Measurements from ENCODE around the gene ATP5F1D.

Gene ATP5F1D

DNA sequence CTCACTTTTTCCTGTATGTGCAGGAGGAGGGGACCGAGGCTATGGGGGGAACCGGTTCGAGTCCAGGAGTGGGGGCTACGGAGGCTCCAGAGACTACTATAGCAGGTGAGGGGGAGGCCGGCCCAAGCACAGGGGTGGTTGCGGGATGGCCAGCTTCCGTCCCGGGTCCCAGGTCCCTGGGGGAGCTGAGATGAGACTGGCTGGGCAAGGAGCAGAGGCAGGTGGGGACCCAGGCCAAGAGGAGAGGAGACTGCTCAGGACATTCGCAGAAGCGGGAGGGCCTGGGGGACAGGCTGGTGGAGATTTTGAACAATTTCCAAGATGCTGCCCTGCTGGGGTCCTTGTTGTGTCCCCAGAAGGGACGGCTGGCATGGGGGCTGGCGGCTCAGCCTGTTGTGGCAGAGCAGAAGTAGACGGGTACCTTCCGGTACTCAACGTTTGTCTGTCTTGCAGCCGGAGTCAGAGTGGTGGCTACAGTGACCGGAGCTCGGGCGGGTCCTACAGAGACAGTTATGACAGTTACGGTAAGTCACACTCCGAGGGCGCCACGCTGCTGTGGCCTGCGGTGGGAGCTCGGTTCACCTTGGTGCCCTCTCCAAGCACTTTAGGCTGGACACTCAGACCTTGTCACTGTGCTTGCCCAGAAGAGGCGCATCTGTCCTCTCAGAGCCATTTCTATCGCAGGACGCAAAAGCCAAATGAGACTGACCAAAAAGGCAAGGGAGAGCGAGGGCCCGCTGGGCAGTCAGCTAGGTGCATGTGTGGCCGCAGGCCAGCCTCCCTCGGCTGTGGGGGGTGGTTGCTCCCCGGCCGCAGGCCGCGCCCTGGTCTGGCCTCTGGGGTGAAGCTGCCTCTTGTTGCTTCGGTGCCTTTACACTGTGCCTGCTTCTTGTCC lies 30.2 kb downstream of the ATP5F1D start:
- no peak for DNase-seq

DNA sequence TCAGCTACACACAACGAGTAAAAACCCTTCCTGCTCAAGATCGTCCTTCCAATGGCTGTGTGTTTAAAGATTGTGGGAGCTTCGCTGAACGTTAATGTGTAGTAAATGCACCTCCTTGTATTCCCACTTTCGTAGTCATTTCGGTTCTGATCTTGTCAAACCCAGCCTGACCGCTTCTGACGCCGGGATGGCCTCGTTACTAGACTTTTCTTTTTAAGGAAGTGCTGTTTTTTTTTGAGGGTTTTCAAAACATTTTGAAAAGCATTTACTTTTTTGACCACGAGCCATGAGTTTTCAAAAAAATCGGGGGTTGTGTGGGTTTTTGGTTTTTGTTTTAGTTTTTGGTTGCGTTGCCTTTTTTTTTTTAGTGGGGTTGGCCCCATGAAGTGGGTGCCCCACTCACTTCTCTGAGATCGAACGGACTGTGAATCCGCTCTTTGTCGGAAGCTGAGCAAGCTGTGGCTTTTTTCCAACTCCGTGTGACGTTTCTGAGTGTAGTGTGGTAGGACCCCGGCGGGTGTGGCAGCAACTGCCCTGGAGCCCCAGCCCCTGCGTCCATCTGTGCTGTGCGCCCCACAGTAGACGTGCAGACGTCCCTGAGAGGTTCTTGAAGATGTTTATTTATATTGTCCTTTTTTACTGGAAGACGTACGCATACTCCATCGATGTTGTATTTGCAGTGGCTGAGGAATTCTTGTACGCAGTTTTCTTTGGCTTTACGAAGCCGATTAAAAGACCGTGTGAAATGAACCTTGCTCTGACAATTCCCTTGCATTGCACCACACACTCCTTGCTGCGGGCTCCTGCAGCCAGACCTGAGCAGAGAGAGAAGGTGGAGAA lies 31.1 kb downstream of the ATP5F1D start:
- DNase-seq, result no peak

DNA sequence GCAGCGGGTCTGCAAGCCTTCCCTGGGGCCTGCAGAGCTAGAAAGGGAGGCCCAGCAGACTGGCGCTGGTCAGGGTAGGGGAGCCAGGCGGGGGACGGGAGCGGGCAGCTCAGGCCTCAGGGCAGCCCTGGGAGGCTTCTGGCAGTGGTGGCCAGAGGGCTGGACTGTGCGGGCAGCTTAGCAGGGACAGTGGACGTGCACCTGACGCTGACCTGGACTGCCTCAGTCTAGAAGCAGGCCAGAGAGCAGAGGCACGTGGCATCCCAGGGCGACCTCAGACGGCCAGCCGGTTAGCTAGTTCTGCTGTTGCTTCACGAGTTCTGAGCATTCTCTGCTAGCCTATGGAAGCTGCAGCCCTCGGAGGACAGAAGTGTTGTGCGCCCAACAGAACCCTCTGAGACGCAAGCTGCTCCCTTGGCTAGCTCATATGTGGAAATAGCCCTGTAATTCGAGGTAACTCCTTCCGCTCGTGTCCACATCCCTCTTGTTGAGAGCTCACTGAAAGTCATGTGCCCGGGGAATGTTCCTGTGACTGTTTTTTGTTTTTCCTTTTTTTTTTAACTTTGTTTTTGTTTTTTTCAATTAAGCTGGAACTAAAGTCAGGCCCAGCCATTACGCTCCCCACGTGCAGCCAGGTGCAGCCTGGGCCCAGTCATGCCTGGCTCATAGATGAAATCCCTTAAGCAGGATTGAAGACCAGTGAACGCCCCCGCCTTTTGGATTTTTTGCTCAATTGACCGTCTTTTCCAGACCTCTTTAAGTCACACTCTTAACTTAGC lies 31.9 kb downstream of the ATP5F1D start:
- DNase-seq, result no peak

DNA sequence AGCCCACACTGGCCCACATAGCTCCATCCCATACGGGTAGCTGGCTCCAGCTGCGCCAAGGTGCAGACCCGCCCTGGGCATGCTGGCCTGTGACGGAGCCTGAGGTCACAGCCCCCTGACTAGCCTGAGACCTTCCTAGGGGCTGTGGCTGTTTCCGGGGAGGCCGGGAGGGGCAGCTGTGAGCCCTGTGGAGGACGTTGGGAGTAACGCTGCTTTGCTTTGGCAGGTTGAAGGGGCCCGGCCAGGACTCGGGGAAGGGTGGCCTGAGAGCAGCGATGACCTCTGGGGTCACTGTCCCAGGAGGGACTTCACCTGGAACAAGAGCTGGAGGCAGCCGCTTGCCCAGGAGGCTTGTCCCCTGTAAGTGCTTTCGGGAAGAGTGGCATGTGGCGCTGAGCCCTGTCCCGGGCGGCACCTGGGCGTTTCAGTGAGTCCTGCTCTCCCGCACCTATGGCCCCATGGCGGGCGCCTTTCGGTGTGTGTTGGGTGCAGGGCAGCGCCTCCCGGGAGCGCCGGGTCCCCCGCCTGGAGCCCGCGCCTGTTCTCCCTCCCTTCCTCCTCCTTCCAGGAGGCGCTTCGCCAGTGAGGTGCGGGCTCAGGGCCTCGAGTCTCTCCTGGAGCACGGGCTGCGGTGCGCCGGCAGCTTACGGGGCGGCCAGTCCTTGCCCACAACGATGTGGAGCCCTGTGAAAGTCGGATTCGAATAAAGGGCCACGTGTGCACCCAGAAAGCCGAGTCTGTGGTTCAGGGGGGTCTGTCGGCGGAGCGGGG lies 32.7 kb downstream of the ATP5F1D start:
- no peak for DNase-seq

DNA sequence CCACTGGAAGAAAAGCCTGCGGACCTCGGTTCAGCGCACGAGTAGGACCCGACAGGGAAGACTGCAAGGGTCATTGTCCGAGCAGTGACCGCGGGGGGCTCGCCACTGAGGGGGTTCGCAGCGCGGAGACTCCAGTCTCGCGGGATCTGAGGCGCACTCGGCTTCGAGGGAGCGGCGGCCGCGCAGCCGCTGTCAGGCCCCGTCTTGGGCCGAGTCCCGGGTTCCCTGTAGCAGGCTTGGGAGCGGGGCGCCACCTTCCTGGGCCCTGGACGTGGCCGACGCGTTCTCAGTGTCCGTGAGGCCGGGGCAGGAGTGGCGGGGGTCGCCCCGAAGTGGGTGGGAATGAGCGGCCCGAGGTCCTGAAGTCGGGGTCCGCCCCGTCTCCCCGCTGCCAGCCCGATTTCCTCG lies 33.3 kb downstream of the ATP5F1D start:
- no peak for DNase-seq

DNA sequence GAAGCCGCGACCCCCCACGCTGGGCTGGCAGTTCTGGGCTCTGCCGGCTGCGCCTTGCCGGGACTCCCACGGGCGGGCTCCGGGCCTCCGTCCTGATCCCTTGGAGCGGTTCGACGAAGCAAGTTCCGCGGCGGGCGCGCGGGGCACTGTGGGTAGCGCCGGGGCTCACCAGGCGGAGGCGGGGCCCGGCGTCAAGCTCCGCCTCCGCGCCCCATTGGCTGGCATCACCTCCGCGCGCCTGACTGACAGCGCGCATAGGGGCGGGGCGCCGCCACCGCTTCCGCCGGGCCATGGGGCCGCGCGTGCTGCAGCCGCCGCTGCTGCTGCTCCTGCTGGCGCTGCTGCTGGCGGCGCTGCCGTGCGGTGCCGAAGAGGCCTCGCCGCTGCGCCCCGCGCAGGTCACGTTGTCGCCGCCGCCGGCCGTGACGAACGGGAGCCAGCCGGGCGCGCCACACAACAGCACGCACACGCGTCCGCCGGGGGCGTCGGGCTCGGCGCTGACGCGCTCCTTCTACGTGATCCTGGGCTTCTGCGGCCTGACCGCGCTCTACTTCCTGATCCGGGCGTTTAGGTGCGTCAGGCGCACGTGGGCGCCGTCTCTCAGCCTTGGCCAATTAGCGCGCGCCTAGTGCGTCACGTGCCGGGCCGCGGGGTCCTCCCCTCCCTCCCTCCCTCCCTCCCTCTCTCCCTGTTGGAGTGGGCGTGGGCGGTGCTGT lies 33.9 kb downstream of the ATP5F1D start, which contains the start of gene FAM174C:
TSS of gene FAM174C (plus strand) at position 271 of the 716 bp plus-strand sequence. CDS start at position 291, 20 bp downstream.
- peak; percentile 96 for DNase-seq

DNA sequence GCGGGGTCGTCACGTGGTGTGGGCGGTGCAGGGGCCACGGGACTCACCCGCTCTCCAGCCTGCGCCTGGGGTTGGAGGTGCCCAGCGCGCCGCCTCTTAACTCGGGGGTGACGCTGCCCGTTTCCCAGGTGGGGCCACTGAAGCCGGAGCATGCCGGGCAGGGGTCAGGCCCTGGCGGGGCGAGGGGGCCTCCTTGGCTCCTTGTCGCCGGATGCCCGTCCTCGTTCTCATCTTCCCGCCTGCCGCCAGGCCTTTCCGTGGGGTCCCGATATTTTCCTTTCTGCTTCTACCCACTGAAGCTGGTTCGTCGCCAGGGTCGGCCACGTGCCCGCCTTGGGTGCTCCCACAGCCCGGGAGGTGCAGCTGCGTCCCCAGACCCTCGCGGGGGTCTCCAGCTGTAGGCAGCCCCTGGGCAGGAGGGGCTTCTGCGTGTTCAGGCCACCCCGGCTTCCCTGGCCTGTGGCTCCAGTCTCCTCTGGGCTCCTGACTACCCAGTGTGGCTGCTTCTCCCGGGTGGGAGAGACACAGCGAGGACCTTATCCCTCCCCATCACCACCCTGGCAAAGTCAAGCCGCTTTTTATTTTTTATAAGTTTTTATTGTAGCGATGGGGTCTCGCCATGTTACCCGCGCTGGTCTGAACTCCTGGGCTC lies 34.6 kb downstream of the ATP5F1D start:
- no peak for DNase-seq

DNA sequence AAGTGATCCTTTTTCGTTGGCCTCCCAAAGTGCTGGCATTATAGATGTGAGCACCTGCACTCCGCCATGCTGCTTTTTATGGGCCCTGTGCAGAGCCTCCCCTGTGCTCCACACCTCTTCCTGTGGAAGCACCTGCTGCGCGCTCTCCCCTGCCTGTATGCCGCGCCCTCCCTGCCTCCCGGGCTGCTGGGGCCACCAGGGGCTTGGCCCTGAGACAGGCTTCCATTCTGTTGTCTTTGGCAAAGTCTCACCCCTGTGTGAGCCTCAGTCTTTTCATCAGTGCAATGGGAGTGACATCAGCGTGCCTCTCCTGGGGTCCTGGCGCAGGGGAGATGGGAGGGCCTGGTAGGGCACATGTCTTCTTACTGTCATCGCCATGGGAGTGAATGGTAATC lies 35.1 kb downstream of the ATP5F1D start:
- no peak for DNase-seq

DNA sequence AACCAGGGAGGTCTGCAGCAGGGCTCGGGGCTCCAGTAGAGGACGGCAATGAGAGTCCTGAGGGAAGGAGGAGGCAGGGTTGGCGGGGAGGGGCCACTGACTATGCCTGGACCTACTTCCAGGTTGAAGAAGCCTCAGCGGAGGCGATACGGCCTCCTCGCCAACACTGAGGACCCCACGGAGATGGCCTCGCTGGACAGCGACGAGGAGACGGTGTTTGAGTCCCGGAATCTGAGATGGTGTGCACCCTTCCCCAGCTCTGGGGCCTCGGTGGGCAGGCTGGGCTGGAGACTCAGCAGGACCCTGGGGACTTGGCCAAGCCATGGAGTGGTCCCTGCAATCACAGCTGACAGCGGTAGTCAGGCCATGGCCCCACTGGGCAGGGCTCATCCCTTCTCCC lies 35.5 kb downstream of the ATP5F1D start:
- DNase-seq, result no peak

DNA sequence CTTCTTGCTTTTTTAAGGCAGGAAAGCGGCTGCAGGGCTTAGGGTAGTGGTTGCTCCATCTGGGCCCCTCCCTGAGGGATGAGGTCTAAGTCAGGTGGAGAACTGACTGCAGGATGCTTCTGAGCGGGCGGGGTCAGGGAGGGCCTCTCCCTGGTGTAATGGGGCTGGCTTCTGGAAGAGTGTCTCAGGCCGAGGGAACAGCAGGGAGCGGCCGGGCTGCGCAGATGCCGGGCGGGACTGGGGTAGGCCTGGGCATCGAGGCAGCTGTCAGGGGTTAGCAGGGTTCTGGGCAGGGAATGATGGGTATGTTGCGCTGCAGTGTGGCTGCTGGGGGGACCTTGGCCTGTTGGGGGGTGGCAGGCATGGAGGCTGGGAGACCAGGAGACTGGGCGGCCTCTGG lies 36.5 kb downstream of the ATP5F1D start:
- DNase-seq, result no peak

DNA sequence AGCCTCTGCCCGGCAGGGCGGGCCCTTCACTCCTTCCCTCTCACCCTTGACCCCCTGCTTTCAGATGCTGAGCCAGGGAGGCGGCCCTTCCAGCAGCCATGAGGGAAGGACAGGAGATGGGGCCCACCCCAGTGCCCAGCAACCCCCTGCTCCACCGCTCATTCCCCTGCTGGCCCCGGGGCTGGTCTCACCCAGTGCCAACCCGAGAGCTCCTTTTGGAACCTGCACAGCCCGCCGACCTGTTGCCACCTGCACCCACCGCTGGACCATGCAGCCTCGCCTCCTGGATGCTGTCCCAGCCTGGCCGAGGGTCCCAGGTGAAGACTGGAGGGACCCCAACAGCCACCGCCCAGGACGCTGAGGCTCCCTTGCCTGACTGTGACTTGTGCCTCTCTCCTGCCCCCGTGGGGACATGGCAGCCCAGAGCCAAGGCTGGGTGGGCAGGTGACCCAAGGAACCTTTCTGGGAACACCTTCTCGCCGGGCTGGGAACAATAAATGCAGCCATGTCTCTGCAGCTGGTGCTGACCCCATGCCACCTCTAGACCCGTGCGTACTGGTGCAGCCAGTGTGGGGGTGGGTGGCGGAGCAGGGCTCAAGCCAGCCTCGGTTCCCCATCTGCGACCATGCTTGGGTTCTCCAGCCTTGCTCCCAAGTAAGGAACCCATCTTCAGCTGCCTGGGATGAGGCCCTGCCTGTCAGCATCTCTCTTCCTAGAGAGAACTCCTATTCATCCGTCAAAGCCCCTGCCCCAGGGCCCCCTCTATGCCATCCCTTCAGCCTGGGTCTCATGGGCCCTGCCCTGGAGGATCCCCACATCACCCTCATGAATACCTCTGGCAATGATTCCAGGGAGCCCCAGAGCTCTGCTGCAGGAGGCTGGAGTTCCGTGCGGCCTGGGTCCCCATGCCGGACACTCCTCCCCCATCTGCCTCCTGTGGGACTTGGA lies 37.4 kb downstream of the ATP5F1D start:
- DNase-seq, result no peak

DNA sequence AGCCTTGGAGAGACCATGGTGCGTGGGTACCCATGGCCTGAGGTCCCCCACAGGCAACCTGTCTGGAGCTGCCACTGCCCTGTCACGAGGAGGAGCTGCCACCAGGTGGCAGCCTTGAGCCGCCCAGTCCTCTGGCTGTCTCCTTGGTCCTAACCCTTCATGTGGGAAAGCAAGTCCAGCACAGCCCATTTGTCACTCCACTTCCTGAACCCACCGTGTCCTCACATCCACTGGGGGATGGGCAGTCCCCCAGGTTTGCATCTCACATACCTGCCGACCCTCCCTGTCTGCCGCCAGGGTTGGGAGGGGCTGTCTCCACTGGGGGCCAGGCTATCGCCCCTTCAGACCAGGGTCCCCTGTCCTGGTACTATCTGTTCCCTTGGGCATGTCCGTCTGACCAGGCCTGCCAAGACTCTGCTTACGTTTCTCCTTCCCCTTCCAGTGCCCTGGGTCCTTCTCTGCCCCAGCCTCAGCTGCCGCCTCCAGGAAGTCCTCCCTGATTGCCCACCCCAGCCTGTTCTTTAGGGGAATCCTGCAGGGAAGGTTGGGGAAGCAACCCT lies 38.3 kb downstream of the ATP5F1D start:
- peak; percentile 66 for DNase-seq

DNA sequence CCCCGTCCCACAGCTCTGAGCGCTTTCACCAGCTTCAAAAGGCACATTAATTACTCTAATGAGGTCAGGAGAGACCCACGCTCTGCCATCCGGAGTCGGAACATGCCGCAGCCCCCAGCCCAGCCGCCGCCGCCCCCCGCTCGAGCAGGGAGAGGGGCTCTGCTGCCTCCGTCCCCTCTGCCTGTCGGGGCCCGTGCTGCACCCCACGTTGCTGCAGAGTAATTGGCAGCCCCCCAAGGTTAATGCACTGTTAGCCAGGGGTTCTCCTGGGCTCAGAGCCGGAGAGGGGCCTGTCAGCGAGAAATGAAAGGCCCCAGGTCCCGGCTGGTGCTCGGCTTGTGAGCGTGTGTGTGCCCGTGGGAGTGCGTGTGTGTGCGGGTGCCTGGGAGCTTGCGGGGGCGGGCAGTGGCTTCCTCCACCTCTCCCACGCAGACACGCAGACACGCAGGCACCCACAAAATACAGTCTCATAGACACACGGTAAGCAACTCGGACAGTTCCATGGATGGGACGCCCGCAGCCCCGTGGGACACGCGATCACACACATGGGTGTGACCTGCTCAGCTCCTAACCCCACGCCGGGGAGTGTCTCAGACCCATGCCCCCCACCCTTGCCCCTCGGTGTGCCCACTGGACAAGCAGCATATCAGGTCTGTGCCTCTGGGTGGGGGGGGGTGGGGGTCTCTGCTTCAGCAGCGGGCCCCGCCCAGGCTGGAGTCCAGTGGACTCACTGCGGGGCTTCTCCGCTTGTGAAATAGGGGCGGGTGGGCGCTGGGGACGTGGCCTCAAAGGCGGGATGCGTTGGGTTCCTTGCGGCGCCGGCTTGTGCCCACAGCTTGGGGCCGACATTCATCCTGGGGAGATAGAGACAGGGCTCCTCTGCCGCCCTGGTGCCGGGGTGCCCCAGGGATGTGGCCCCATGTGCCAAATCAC lies 39.4 kb downstream of the ATP5F1D start:
- no peak for DNase-seq

DNA sequence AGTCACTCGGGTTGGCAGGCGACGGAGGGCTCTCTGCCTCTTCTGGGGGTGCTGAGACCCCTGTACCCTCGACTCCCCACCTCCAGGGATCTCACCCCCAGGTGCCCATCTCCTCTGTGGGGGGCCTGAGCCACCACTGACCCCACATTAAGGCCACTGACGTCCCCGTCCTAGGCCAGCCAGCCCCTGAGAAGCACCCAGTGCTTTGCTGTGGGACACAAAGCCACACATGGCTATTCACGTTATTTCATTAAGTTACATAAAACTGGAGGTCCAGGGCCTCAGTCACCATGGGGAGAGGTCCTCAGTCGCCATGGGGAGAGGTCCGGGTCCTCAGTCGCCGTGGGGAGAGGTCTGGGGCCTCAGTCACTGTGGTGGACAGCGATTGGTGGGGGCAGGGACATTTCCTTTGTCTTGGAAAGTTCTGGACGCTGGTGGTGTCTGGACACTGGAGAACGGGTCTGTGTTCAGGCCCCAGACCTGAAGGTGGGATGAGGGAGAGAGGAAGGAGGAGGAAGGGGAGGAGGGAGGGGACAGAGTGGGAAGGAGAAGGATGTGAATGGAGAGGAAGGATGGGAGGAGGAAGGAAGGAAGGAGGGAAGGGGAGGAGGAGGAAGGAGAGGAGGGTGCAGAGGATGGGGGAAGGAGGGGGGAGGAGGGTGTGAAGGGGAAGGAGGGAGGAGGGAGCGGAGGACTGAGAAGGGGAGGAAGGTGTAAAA lies 40.2 kb downstream of the ATP5F1D start:
- no peak for DNase-seq

DNA sequence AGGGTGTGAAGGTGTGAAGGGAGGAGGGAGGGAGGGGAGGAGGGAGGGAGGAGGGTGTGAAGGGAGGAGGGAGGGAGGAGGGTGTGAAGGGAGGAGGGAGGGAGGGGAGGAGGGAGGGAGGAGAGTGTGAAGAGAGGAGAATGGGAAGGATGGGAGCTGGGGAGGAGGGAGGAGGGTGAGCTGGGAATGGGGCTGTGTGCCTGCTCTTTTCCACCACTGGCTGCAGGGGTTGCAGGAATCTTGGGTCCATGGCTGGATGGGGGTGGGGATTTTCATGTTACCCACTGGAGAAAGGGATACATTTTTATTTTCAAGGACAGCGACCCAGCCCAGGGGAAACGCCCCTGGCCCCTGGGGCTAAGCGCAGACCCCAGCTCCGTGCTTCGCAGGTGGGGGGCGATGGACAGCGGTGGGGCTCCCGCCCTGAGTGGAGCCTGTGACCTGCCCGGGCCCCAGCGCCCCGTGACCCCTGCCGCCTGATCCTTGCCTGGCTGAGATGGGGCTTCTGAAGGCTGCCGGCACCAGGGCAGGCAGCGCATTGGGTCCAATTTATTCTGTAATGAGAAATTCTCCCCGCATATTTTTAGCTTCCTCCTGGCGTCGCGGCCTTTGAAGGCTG lies 41.1 kb downstream of the ATP5F1D start:
- no peak for DNase-seq

DNA sequence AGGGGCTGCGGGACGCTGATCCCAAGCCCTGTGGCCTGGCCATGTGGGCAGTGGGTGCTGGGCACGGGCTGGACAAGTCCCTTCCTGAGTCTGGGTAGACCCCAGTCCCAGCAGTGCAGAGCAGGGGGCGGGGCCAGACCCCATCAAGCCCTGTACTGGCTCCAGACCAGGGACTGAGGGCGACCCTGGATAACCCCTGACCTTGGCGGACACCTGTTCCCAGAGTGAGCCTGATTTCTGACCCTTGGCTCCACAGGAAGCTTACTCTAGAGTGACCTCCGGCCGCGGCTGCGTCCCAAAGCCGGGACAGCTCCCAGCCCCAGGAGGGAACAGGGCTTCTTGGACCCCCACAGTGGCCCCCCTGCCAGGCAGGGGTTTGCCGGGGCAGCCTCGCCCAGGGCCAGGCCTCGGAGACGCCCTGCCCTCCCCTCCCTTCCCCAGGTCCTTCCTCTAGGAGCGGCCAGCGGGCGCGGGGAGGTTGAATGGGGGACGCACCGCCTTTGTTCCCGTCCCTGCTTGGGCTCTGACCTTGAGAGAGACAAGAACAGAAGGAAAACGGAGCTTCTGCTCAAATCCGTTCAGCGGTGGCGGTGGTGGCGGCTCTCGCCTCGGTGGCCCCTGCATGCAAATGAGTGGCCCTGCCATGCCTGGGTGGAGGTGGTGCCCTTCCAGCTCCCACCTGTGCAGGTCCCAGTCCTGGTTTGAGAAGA lies 41.8 kb downstream of the ATP5F1D start:
- DNase-seq, result no peak

DNA sequence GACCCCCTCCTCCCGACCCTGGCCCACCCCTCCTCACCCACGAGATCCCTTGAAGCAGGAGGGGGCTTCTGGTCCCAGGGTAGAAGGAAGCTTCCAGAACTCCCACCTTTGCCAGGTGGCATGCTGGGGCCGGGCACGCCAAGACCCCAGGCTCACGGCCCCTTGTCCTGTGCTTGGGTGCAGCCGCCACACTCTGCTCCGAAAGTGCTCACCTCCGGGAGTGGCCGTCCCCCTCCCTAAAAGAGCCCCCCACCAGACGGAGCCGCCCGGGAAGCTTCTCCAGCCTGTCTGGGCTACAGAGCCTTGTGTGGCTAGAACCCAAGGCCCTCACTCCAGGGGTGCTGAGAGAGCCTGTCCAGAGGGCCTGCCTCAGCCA lies 42.4 kb downstream of the ATP5F1D start:
- DNase-seq, result no peak
